Measurements from ENCODE around the gene CSRNP3. TPM values are rescaled to one million over a fixed set of nuclear protein-coding genes. Genes with fewer than 3 reads are reported as not detected.

Gene CSRNP3
- total RNA-seq, 1 donor from 2014 or later: 0.26 TPM

GRCh38 chr2:165706960-165707487 lies 237.5 kb downstream of the CSRNP3 start:
- TF ChIP-seq, protein P1, sequence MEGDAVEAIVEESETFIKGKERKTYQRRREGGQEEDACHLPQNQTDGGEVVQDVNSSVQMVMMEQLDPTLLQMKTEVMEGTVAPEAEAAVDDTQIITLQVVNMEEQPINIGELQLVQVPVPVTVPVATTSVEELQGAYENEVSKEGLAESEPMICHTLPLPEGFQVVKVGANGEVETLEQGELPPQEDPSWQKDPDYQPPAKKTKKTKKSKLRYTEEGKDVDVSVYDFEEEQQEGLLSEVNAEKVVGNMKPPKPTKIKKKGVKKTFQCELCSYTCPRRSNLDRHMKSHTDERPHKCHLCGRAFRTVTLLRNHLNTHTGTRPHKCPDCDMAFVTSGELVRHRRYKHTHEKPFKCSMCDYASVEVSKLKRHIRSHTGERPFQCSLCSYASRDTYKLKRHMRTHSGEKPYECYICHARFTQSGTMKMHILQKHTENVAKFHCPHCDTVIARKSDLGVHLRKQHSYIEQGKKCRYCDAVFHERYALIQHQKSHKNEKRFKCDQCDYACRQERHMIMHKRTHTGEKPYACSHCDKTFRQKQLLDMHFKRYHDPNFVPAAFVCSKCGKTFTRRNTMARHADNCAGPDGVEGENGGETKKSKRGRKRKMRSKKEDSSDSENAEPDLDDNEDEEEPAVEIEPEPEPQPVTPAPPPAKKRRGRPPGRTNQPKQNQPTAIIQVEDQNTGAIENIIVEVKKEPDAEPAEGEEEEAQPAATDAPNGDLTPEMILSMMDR (IDR thresholded peaks at IDR 0.05; ENCODE audit: insufficient read depth, low read length, severe bottlenecking): no peak
- Histone ChIP-seq H3K4me3 (ENCODE audit: low read depth, low read length) (no peak overlapping the region), H3K27me3 (ENCODE audit: control insufficient read depth, insufficient read depth, low read length) (no peaks in the 10 kb centered on the region), H3K36me3 (ENCODE audit: control insufficient read depth, insufficient read depth, low read length) (no peaks in the 10 kb centered on the region)
- FAIRE-seq: no peak
- DNase-seq (ENCODE audit: low read depth): no peak

- no peaks in the 10 kb centered on the region for H3K27me3 ChIP-seq (ENCODE audit: control insufficient read depth, insufficient read depth, low read length)
- no peaks in the 10 kb centered on the region for H3K36me3 ChIP-seq (ENCODE audit: control insufficient read depth, insufficient read depth, low read length)
- no peak for DNase-seq (ENCODE audit: low read depth)
- TF ChIP-seq, protein P1 (IDR thresholded peaks at IDR 0.05; ENCODE audit: insufficient read depth, low read length, severe bottlenecking): no peak
- FAIRE-seq: no peak
- no peak overlapping the region for H3K4me3 ChIP-seq (ENCODE audit: low read depth, low read length)
Observed at GRCh38 chr2:165716091-165716490, 246.6 kb downstream of the CSRNP3 start.

DNA sequence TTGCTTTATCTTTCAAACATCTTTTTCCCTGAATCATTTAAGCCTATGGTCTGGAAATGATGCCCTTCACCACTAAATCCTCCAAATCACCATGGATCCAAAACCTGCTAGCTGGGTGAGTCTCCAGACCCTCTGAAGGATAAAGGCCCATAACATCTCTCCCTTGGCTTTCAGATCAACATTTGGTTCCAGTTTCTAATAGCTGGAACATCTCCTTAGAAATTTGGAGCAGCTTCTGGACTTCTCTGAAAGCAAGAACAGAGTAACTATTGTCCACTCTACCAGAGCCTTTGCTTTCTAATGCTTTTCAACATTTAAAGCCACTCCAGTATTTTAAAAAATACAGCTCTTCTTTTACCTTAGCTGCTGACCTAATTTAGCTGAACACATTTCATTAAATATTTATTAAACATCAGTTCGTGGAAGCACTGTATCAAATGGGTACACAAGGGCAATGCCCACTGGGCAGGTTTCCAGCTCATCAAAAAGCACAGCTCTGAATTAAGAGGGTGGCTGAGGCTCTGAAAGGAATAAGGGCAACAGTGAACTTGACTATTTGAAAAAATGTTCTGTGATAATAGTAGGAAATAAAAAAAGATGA lies 249.2 kb downstream of the CSRNP3 start:
- no peak overlapping the region for H3K4me3 ChIP-seq (ENCODE audit: low read depth, low read length)
- TF ChIP-seq, protein P1 (IDR thresholded peaks at IDR 0.05; ENCODE audit: insufficient read depth, low read length, severe bottlenecking): no peak
- no peak for FAIRE-seq

GRCh38 chr2:165720511-165720910 lies 251.0 kb downstream of the CSRNP3 start:
- Histone ChIP-seq H3K4me3 (ENCODE audit: low read depth, low read length) (no peak overlapping the region), H3K27me3 (ENCODE audit: control insufficient read depth, insufficient read depth, low read length) (no peaks in the 10 kb centered on the region), H3K36me3 (ENCODE audit: control insufficient read depth, insufficient read depth, low read length) (no peaks in the 10 kb centered on the region)
- no peak for DNase-seq (ENCODE audit: low read depth)
- FAIRE-seq: no peak
- TF ChIP-seq, protein P1 (IDR thresholded peaks at IDR 0.05; ENCODE audit: insufficient read depth, low read length, severe bottlenecking): no peak

More for the DNA sequence above, 249.2 kb downstream of the CSRNP3 start:
- Histone ChIP-seq H3K36me3 (ENCODE audit: control insufficient read depth, insufficient read depth, low read length) (no peaks in the 10 kb centered on the region), H3K27me3 (ENCODE audit: control insufficient read depth, insufficient read depth, low read length) (no peaks in the 10 kb centered on the region)
- DNase-seq (ENCODE audit: low read depth): no peak

DNA sequence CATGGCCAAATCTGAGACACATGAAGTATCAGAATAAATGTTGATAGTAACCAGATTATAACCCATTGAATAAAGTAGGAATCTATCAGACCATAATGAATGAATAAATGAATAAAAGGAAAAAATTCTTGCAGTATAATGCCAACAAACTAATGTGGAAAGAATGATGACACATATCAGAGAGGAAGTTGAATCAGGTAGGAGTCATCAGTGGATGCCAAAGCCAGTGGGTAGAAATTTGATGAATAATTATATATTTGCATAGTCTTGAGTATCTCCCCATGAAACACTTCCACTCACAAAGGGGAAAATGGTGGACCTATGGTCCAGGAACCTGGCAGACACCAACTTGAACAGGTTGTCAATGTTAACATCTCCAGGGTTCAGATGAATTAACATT lies 255.9 kb downstream of the CSRNP3 start:
- FAIRE-seq (no peak), DNase-seq (ENCODE audit: low read depth) (peak; percentile 92)
- Histone ChIP-seq H3K36me3 (ENCODE audit: control insufficient read depth, insufficient read depth, low read length) (no peaks in the 10 kb centered on the region), H3K4me3 (ENCODE audit: low read depth, low read length) (no peak overlapping the region), H3K27me3 (ENCODE audit: control insufficient read depth, insufficient read depth, low read length) (no peaks in the 10 kb centered on the region)
- TF ChIP-seq, protein P1 (IDR thresholded peaks at IDR 0.05; ENCODE audit: insufficient read depth, low read length, severe bottlenecking): no peak

Other genes with a start within 250 kb of the CSRNP3 start
- under 0.01 TPM in 2 replicates for gene SCN2A, start 230.3 kb upstream of the CSRNP3 start, total RNA-seq

All from bronchial epithelial cell (primary cell).